OCI-LY1 (cell line): ENCODE results near the gene STARD9.

Experiments
- EZH2 ChIP-seq: fragments of 200-600 bp; sonication (generic), shearing (Covaris generic); IDR thresholded peaks from 2 replicates; pipeline ENCODE4 v1.8.0; 2017; ENCODE audit warnings: borderline replicate concordance, mixed run types, mild to moderate bottlenecking, antibody characterized with exemption, low read length, moderate library complexity, mixed read lengths
- TF ChIP-seq, protein P1 (sequence below): fragments of 200-600 bp; sonication (generic), shearing (Covaris generic); IDR thresholded peaks from 2 replicates; pipeline ENCODE4 v1.5.1; 2017; ENCODE audit warnings: mild to moderate bottlenecking, antibody characterized with exemption, low read length, moderate library complexity, mixed read lengths

DNA sequence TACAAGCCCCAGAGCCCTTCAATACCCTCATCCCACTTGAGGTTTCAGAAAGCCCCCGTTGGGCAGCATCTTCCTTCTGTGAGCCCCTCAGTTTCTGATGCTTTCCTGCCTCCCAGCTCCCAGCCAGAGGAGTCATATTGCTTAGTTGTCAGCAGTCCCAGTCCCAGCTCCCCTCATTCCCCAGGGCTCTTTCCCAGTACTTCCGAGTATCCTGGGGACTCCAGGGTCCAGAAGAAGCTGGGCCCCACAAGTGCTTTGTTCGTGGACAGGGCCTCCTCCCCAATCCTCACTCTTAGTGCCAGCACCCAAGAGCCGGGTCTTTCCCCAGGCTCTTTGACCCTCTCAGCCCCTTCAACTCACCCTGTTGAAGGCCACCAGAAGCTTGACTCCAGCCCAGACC is 117.6 kb downstream of the STARD9 start:
- TF ChIP-seq, protein P1, sequence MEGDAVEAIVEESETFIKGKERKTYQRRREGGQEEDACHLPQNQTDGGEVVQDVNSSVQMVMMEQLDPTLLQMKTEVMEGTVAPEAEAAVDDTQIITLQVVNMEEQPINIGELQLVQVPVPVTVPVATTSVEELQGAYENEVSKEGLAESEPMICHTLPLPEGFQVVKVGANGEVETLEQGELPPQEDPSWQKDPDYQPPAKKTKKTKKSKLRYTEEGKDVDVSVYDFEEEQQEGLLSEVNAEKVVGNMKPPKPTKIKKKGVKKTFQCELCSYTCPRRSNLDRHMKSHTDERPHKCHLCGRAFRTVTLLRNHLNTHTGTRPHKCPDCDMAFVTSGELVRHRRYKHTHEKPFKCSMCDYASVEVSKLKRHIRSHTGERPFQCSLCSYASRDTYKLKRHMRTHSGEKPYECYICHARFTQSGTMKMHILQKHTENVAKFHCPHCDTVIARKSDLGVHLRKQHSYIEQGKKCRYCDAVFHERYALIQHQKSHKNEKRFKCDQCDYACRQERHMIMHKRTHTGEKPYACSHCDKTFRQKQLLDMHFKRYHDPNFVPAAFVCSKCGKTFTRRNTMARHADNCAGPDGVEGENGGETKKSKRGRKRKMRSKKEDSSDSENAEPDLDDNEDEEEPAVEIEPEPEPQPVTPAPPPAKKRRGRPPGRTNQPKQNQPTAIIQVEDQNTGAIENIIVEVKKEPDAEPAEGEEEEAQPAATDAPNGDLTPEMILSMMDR: no peak
- TF ChIP-seq EZH2: no peak
